ENCODE results near the gene SPATS2L.

DNA sequence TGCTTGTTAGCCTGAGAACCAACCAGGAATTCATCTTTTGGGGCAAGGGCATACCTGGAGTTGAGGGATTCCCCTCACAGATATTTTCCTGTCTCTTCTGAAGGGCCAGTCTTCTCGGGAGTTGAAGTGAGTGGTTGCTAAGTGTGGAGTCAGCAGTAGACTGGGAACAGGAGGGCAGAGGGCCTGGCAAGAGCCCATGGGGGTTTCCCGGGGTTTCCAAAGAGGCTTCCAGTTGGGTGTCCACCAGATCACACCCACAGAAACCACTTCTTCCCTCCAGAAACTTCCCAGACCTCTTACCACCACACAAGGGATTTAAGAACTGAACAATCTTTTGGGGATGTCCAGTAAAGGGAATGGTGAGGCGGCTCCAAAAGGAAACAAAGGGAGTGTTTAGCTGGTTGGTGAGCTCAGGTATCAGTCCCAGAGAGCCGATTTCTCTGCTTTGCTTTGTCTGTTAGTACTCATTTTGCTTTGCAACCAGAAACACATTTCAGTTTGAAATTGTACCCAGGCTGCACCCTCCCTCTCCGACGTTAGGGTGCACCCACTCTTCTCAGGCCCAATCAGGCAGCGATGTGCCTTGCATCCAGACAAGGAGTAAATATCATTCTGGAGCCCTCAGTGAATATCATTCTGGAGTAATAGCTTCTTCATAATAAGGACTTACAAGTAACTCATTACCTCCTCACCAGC lies 47.5 kb upstream of the SPATS2L start:
- TF ChIP-seq, protein P1, sequence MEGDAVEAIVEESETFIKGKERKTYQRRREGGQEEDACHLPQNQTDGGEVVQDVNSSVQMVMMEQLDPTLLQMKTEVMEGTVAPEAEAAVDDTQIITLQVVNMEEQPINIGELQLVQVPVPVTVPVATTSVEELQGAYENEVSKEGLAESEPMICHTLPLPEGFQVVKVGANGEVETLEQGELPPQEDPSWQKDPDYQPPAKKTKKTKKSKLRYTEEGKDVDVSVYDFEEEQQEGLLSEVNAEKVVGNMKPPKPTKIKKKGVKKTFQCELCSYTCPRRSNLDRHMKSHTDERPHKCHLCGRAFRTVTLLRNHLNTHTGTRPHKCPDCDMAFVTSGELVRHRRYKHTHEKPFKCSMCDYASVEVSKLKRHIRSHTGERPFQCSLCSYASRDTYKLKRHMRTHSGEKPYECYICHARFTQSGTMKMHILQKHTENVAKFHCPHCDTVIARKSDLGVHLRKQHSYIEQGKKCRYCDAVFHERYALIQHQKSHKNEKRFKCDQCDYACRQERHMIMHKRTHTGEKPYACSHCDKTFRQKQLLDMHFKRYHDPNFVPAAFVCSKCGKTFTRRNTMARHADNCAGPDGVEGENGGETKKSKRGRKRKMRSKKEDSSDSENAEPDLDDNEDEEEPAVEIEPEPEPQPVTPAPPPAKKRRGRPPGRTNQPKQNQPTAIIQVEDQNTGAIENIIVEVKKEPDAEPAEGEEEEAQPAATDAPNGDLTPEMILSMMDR (IDR thresholded peaks at IDR 0.05) = no peak
- TF ChIP-seq POLR2A (IDR thresholded peaks at IDR 0.05) (no peak), POLR2AphosphoS5 (IDR thresholded peaks at IDR 0.05; ENCODE audit: insufficient read depth in 1 of 2, low read depth in 1 of 2) (no peak)
